ENCODE measurements around the gene ACAP2. TPM values are rescaled to one million over a fixed set of nuclear protein-coding genes. Genes with fewer than 3 reads are reported as not detected.

ACAP2 gene
- polyA plus RNA-seq, 1 donor from 2014 or later = 88.7 TPM

DNA sequence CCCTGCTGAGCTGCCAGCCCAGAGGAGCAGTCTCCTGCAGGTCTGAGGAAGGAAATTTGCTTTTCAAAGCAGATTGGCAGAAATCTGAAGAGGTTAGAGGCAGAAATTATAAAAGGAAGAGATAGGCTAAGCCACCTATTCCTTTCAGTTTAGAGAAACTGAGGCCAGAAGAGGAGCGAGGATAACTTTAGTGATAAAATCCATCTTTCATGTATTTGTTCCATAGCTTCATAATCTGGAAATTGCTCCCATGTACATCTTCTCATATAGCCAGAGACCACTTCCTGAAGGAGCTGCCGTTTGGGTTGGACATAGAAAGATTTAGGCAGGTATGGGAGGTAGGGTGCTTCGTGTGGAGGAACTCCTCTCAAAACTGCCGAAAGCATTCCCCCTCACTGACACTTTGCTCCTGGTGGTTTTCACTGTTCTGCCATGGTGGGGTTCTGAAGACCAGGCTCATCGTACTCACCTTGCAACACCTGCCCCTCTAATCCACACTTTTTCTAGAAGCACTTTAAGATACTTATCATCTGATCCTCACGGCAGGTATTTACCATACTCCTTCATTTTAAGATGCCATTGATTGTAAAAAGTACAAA, 670 bp upstream of the ACAP2 start:
- peak overlapping the region; percentile 96 for H3K4me3 ChIP-seq (ENCODE audit: low read length)
- H2AFZ ChIP-seq (ENCODE audit: low read depth, low read length) = peak overlapping the region; percentile 9
- H3K9me2 ChIP-seq (ENCODE audit: insufficient read depth, low read length) = no peaks in the 10 kb centered on the region
- no peaks in the 10 kb centered on the region for H3F3A ChIP-seq (ENCODE audit: insufficient read depth, low read length, poor library complexity, severe bottlenecking)
- H3K79me2 ChIP-seq (replicated peaks; ENCODE audit: insufficient read depth, low read length) = peaks cover 33% of the 10 kb centered on the region
- H4K20me1 ChIP-seq (ENCODE audit: insufficient read depth) = no peaks in the 10 kb centered on the region
- no peaks in the 10 kb centered on the region for H3K27me3 ChIP-seq (ENCODE audit: insufficient read depth, low read depth, low read length)
- peak overlapping the region; percentile 48 for H3K27ac ChIP-seq (ENCODE audit: low read length)
- peak overlapping the region; percentile 20 for H3K9ac ChIP-seq (ENCODE audit: low read length)
- H3K36me3 ChIP-seq (ENCODE audit: insufficient read depth, low read length) = no peaks in the 10 kb centered on the region
- H3K4me2 ChIP-seq (ENCODE audit: low read length) = peak overlapping the region; percentile 36
- H3K9me3 ChIP-seq (ENCODE audit: low read length) = no peaks in the 10 kb centered on the region
- TF ChIP-seq EP300 (conservative IDR thresholded peaks at IDR 0.05; ENCODE audit: poor library complexity, severe bottlenecking) = no peak
- TF ChIP-seq POLR2AphosphoS5 (IDR thresholded peaks at IDR 0.05) = no peak
- TF ChIP-seq, protein P1, sequence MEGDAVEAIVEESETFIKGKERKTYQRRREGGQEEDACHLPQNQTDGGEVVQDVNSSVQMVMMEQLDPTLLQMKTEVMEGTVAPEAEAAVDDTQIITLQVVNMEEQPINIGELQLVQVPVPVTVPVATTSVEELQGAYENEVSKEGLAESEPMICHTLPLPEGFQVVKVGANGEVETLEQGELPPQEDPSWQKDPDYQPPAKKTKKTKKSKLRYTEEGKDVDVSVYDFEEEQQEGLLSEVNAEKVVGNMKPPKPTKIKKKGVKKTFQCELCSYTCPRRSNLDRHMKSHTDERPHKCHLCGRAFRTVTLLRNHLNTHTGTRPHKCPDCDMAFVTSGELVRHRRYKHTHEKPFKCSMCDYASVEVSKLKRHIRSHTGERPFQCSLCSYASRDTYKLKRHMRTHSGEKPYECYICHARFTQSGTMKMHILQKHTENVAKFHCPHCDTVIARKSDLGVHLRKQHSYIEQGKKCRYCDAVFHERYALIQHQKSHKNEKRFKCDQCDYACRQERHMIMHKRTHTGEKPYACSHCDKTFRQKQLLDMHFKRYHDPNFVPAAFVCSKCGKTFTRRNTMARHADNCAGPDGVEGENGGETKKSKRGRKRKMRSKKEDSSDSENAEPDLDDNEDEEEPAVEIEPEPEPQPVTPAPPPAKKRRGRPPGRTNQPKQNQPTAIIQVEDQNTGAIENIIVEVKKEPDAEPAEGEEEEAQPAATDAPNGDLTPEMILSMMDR (IDR thresholded peaks at IDR 0.05; ENCODE audit: poor library complexity, severe bottlenecking) = no peak
- TF ChIP-seq EZH2 (IDR thresholded peaks at IDR 0.05; ENCODE audit: borderline replicate concordance, insufficient read depth, low read length, poor library complexity, severe bottlenecking) = no peak
- TF ChIP-seq SMC3 (conservative IDR thresholded peaks at IDR 0.05; ENCODE audit: poor library complexity) = no peak
- TF ChIP-seq RAD21 (conservative IDR thresholded peaks at IDR 0.05) = no peak
- no peak for TF ChIP-seq MXI1 (conservative IDR thresholded peaks at IDR 0.05; ENCODE audit: poor library complexity, severe bottlenecking)
- no peak for TF ChIP-seq TAF1 (IDR thresholded peaks at IDR 0.05; ENCODE audit: low read depth)

DNA sequence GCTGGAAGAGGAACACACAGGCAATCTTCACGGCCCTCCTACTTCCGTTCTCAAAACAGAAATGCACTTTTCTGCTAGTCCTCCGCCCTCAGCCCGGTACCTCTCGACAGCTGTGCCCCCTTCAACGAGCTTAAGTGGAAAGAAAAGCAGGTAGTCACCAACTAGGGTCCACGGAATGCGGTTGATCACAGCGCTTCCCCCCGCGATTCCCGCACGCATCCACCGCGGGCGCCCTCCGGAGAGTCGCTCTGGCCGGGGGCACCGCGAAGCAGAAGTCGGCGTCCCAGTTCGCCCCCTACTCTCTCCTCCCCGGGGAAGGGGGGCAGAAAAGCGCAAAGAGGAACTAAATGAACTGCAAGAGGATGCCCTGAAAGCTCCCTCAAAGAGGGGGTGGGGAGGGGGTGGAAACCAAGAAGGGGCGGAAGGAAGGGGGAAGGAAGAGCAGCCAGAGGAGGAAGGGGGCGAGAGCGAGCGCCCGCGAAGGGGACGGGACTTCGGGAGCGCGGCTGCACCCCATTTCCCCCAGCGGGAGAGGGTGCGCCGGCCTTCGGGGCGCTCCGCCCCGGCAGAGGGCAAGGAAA, 738 bp downstream of the ACAP2 start:
- peak overlapping the region; percentile 69 for H3K27ac ChIP-seq (ENCODE audit: low read length)

DNA sequence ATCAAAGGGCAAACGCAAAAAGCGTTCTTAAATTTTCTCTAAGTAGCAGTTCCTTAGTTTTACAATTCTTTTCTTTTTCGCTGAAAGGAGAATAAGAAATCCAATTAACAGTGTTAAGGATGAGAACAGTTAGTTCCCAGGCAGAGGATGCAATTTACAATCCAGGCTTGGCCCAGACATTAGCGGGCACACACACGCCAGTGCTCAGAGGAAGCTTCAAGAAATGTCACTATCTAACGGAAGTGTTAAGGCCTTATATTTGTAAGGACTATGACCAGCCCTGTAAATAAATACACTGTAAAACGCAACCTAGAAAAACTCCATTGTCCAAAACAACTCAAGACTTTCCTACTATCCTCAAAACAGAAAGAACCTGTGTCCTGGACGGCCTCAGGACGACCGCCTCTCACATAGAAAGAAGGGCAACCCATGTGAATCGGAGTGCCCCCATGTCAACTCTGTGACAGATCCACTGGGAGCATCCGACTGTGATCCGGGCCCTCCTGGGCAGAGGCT, 1.3 kb downstream of the ACAP2 start:
- H3K9ac ChIP-seq (ENCODE audit: low read length) = peak overlapping the region; percentile 72
- H3K9me2 ChIP-seq (ENCODE audit: insufficient read depth, low read length) = no peaks in the 10 kb centered on the region
- no peaks in the 10 kb centered on the region for H3F3A ChIP-seq (ENCODE audit: insufficient read depth, low read length, poor library complexity, severe bottlenecking)
- H4K20me1 ChIP-seq (ENCODE audit: insufficient read depth) = no peaks in the 10 kb centered on the region
- H3K27me3 ChIP-seq (ENCODE audit: insufficient read depth, low read depth, low read length) = no peaks in the 10 kb centered on the region
- no peak overlapping the region for H2AFZ ChIP-seq (ENCODE audit: low read depth, low read length)
- H3K9me3 ChIP-seq (ENCODE audit: low read length) = no peaks in the 10 kb centered on the region
- no peak overlapping the region for H3K27ac ChIP-seq (ENCODE audit: low read length)
- peaks cover 47% of the 10 kb centered on the region for H3K79me2 ChIP-seq (replicated peaks; ENCODE audit: insufficient read depth, low read length)
- TF ChIP-seq EP300 (conservative IDR thresholded peaks at IDR 0.05; ENCODE audit: poor library complexity, severe bottlenecking) = no peak
- no peak for TF ChIP-seq TAF1 (IDR thresholded peaks at IDR 0.05; ENCODE audit: low read depth)
- TF ChIP-seq, protein P1 (IDR thresholded peaks at IDR 0.05; ENCODE audit: poor library complexity, severe bottlenecking) = no peak
- TF ChIP-seq, protein P2, sequence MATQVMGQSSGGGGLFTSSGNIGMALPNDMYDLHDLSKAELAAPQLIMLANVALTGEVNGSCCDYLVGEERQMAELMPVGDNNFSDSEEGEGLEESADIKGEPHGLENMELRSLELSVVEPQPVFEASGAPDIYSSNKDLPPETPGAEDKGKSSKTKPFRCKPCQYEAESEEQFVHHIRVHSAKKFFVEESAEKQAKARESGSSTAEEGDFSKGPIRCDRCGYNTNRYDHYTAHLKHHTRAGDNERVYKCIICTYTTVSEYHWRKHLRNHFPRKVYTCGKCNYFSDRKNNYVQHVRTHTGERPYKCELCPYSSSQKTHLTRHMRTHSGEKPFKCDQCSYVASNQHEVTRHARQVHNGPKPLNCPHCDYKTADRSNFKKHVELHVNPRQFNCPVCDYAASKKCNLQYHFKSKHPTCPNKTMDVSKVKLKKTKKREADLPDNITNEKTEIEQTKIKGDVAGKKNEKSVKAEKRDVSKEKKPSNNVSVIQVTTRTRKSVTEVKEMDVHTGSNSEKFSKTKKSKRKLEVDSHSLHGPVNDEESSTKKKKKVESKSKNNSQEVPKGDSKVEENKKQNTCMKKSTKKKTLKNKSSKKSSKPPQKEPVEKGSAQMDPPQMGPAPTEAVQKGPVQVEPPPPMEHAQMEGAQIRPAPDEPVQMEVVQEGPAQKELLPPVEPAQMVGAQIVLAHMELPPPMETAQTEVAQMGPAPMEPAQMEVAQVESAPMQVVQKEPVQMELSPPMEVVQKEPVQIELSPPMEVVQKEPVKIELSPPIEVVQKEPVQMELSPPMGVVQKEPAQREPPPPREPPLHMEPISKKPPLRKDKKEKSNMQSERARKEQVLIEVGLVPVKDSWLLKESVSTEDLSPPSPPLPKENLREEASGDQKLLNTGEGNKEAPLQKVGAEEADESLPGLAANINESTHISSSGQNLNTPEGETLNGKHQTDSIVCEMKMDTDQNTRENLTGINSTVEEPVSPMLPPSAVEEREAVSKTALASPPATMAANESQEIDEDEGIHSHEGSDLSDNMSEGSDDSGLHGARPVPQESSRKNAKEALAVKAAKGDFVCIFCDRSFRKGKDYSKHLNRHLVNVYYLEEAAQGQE (IDR thresholded peaks at IDR 0.05; ENCODE audit: borderline replicate concordance) = no peak
- peak overlapping the region; percentile 75 for H3K4me2 ChIP-seq (ENCODE audit: low read length)
- H3K36me3 ChIP-seq (ENCODE audit: insufficient read depth, low read length) = no peaks in the 10 kb centered on the region
- peak overlapping the region; percentile 96 for H3K4me3 ChIP-seq (ENCODE audit: low read length)

More for the DNA sequence above, 738 bp downstream of the ACAP2 start:
- Histone ChIP-seq H3K27me3 (ENCODE audit: insufficient read depth, low read depth, low read length) (no peaks in the 10 kb centered on the region), H2AFZ (ENCODE audit: low read depth, low read length) (peak overlapping the region; percentile 52), H3K9ac (ENCODE audit: low read length) (peak overlapping the region; percentile 72), H3K4me2 (ENCODE audit: low read length) (peak overlapping the region; percentile 75), H3K36me3 (ENCODE audit: insufficient read depth, low read length) (no peaks in the 10 kb centered on the region), H3K4me3 (ENCODE audit: low read length) (peak overlapping the region; percentile 96), H3F3A (ENCODE audit: insufficient read depth, low read length, poor library complexity, severe bottlenecking) (no peaks in the 10 kb centered on the region), H3K9me3 (ENCODE audit: low read length) (no peaks in the 10 kb centered on the region), H4K20me1 (ENCODE audit: insufficient read depth) (no peaks in the 10 kb centered on the region), H3K79me2 (replicated peaks; ENCODE audit: insufficient read depth, low read length) (peaks cover 42% of the 10 kb centered on the region), H3K9me2 (ENCODE audit: insufficient read depth, low read length) (no peaks in the 10 kb centered on the region)
- TF ChIP-seq EZH2 (IDR thresholded peaks at IDR 0.05; ENCODE audit: borderline replicate concordance, insufficient read depth, low read length, poor library complexity, severe bottlenecking) = no peak
- TF ChIP-seq SMC3 (conservative IDR thresholded peaks at IDR 0.05; ENCODE audit: poor library complexity) = peak; percentile 16
